ENCODE results near the gene ZIC3.

ZIC3 gene

GRCh38 chrX:137574102-137574783, 8.3 kb downstream of the ZIC3 start:
- DNase-seq = no peak

DNA sequence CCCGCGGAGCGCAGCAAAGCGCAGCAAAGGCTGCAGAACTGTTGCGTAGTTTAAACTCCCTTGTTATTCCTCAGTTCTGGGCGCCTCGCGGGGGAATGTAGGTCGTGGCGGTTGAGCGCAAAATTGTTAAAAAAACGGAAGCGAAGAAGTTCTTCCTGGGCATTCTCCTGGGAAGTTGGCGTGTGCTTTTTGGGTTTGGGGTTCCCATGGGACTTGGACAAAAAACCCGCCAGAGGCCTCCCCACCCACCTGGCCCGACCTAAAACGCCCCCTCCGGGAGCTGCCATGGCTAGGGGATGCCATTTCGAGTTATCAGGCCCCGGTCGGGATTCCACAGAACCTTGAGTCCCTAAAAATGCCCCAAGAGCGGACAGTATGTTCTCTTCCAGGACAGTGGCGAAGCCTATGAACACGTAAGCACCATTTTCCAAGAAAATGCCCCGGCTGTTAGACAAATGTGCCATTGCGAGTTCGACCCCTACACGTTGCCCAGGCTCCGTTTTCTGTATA, 8.9 kb downstream of the ZIC3 start:
- no peak for DNase-seq

- no peak for DNase-seq
Observed at GRCh38 chrX:137575596-137576255, 9.8 kb downstream of the ZIC3 start.

DNA sequence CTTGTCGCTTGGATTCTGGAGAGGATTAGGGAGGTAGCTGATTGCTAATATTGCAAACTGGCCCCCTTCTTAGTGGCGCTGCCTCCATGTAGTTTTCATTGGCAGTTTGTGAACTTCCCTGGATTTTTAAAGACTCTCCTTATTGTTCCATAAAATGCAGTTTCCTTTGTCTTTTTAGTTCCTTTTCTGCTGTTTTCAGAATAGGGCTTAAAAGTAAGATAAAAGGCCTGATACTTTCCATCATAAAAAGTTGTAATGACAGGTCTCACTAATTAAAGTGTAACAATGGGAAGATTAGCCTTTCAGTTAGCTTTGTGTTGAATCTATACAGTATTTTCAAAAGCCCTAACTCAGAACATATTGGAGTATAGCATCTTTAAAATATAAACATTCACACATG, 21.2 kb downstream of the ZIC3 start:
- no peak for DNase-seq

DNA sequence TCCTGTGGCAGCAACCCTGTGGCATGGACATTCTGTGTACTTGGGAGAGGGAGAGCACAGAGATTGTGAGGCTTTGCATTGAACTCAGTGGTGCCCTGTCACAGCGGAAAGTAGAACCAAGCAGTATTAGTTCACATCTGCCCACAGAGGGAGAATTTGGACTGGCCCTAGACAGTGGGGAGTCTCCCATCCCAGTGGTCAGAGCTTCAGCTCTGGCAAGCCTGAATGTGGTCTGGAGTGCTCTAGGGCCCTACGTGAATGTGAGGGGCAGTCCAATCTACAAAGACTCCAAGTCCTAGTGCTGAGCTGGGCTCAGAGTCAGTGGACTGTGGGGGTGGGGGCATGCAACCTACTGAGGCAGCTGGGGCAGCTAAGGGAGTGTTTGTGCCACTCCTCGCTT, 34.8 kb downstream of the ZIC3 start:
- DNase-seq = no peak
